Gastroesophageal sphincter (tissue), 4 donors: ENCODE results near the gene GFAP. TPM values are rescaled to one million over a fixed set of nuclear protein-coding genes. Genes with fewer than 3 reads are reported as not detected.

ENCODE experiments used
- ATAC-seq: fragments of 150-250 bp; one replicate; pipeline ENCODE4 v1.9.1; 2016; ENCODE audit warnings: mild to moderate bottlenecking, moderate library complexity
- H3K27ac ChIP-seq, 4 donors: fragments of 200-600 bp; sonication (generic) in 3 of 4; 1 replicate in 3 of 4; 2 replicates in 1 of 4; pipeline ENCODE4 v1.5.1; 2016 to 2019
- H3K27me3 ChIP-seq: fragments of 200-600 bp; sonication (generic); one replicate; pipeline ENCODE4 v1.5.1; 2019
- H3K36me3 ChIP-seq, 2 donors: fragments of 200-600 bp; sonication (generic); one replicate each; pipeline ENCODE4 v1.5.1; 2019; ENCODE audit warnings: control low read depth in 1 of 2
- H3K4me1 ChIP-seq, 3 donors: fragments of 200-600 bp; sonication (generic); 1 replicate in 2 of 3; 2 replicates in 1 of 3; pipeline ENCODE4 v1.5.1; 2016 to 2019; ENCODE audit warnings: control low read depth in 2 of 3
- H3K4me3 ChIP-seq, 2 donors: fragments of 200-600 bp; sonication (generic); one replicate each; pipeline ENCODE4 v1.5.1; 2019; ENCODE audit warnings: mild to moderate bottlenecking in 1 of 2, moderate library complexity in 1 of 2
- H3K9me3 ChIP-seq, 3 donors: fragments of 200-600 bp; sonication (generic); one replicate each; pipeline ENCODE4 v1.5.1; 2017 to 2019; ENCODE audit warnings: control low read depth in 2 of 3
- EP300 ChIP-seq: sonication (generic); formaldehyde crosslinking; IDR thresholded peaks from one replicate; pipeline ENCODE4 v1.6.1; 2017; ENCODE audit warnings: antibody characterized with exemption, mild to moderate bottlenecking
- POLR2A ChIP-seq, 2 donors: fragments of 450-650 bp; IDR thresholded peaks; one replicate each; pipeline ENCODE4 v1.6.1; 2017; ENCODE audit warnings: antibody characterized with exemption in 2 of 2, mild to moderate bottlenecking in 2 of 2, moderate library complexity in 1 of 2
- POLR2AphosphoS5 ChIP-seq: sonication (generic); formaldehyde crosslinking; IDR thresholded peaks from one replicate; pipeline ENCODE4 v1.6.1; 2017; ENCODE audit warnings: antibody characterized with exemption
- WGBS, 2 donors: methylation state at CpG; one replicate each; pipeline ENCODE4 v1.1.5; 2018; ENCODE audit warnings: low coverage in 1 of 2; 5-methylcytosine and 5-hydroxymethylcytosine counted together
- total RNA-seq, 4 donors: library from RNA; depleted of rRNA; stranded (reverse); fragments of >200 nt; gene quantifications; one replicate each; pipeline ENCODE4 v1.1.0, GENCODE V29; 2016
- TF ChIP-seq, protein P1 (sequence below), 4 experiments: fragments of 200-600 bp in 2 of 4; fragments of 450-650 bp in 2 of 4; sonication (generic) in 1 of 4; IDR thresholded peaks; one replicate each; pipeline ENCODE4 v1.5.1; 2017 to 2019; ENCODE audit warnings: antibody characterized with exemption in 4 of 4, mild to moderate bottlenecking in 2 of 4, moderate library complexity in 2 of 4

Gene GFAP
- total RNA-seq, 4 donors from 2014 or later, result 0.77 to 3.8 (median 1.1) TPM; not detected in 1

DNA sequence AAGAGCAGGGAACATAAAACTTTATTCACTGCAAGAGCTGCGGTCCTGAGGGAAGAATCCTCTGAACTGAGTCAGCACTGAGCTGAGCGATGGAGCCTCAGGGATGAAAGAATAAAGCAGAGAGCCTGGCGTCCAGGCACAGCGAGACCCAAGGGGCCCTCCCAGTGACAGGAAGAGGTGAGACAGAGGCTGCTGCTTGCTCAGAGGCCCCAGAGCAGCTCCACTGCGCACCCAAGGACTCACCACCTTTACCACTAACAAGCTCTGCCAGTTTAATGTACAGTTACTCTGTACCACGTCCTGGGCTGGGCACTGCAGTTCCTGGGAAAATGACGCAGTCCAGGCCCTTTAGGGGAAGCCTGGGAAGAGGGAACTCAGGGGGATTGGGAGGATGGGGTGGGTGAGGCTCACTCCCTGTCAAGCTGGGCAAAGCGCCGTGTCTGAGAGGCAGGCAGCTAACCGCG lies 5.6 kb downstream of the GFAP start:
- ATAC-seq, result no peak
- no peaks in the 10 kb centered on the region for H3K9me3 ChIP-seq
- H3K4me3 ChIP-seq, result no peak overlapping the region
- H3K27me3 ChIP-seq, result peaks cover 25% of the 10 kb centered on the region
- no peak overlapping the region for H3K27ac ChIP-seq
- TF ChIP-seq POLR2AphosphoS5 (no peak), POLR2A (IDR thresholded peaks at IDR 0.05) (no peak), EP300 (no peak)
- TF ChIP-seq, protein P1, sequence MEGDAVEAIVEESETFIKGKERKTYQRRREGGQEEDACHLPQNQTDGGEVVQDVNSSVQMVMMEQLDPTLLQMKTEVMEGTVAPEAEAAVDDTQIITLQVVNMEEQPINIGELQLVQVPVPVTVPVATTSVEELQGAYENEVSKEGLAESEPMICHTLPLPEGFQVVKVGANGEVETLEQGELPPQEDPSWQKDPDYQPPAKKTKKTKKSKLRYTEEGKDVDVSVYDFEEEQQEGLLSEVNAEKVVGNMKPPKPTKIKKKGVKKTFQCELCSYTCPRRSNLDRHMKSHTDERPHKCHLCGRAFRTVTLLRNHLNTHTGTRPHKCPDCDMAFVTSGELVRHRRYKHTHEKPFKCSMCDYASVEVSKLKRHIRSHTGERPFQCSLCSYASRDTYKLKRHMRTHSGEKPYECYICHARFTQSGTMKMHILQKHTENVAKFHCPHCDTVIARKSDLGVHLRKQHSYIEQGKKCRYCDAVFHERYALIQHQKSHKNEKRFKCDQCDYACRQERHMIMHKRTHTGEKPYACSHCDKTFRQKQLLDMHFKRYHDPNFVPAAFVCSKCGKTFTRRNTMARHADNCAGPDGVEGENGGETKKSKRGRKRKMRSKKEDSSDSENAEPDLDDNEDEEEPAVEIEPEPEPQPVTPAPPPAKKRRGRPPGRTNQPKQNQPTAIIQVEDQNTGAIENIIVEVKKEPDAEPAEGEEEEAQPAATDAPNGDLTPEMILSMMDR (IDR thresholded peaks at IDR 0.05), result no peak
- H3K36me3 ChIP-seq, result no peaks in the 10 kb centered on the region
- 77 to 80% methylated on average over 7 to 8 of the region's 11 CpGs for WGBS, 2 donors
- H3K4me1 ChIP-seq, result peaks cover 0 to 9% (median 5%) of the 10 kb centered on the region in 3 donors

DNA sequence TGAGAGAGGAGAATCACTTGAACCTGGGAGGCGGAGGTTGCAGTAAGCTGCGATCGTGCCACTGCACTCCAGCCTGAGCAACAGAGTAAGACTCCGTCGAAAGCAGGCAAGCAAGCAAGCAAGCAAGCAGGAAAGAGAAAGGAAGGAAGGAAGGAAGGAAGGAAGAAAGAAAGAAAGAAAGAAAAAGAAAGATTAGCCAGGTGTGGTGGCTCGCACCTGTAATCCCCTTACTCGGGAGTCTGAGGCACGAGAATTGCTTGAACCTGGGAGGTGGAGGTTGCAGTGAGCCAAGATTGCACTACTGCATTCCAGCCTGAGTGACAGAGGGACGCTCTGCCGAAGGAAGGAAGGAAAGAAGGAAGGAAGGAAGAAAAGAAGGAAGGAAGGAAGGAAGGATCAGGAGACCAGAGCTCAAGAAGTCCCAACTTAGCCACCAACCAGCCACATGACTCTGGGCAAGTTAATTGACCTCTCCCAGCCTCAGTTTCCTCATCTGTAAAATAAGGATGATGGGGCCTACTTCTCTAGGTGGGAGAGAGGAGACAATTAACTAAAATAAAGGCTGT lies 6.5 kb downstream of the GFAP start:
- 80 to 89% methylated on average over 5 to 10 of the region's 10 CpGs for WGBS, 2 donors
- H3K27ac ChIP-seq, result no peak overlapping the region
- H3K4me1 ChIP-seq, result peaks cover 0 to 9% (median 5%) of the 10 kb centered on the region in 3 donors
- peaks cover 25% of the 10 kb centered on the region for H3K27me3 ChIP-seq
- no peak for TF ChIP-seq POLR2A (IDR thresholded peaks at IDR 0.05)
- H3K9me3 ChIP-seq, result no peaks in the 10 kb centered on the region
- ATAC-seq, result no peak
- H3K36me3 ChIP-seq, result no peaks in the 10 kb centered on the region
- H3K4me3 ChIP-seq, result no peak overlapping the region

DNA sequence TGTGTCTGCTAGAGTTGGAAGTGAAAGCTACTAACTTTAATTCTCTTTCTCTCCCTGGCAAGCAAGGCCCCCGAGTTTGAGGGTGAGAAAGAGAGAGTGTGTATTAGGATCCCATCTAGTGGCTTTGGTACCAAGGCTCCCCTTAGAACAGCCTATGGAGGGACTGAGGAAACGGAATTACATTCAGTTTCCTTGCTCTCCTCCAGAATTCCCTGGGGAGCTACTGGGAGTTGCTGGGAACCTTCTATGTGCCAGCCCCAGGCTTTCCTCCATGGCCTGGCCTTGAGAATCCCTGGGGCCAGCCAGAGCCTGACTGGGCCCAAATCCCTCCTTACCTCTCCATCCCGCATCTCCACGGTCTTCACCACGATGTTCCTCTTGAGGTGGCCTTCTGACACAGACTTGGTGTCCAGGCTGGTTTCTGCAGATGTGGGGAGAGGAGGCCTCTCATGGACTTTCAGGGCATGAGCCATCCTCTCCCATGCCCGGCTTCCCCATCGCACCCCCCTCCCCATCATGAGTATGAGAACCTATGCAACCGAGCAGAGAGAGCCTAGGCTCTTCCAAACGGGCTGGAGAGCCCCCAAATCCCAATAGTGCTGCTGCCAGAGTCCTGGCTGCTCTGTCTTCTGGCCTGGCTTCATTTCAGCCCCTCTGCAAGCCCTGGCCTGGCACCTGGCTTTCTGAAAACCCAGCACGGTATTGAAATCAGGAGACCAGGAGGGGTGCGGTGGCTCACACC lies 7.4 kb downstream of the GFAP start:
- H3K27ac ChIP-seq, result no peak overlapping the region
- H3K9me3 ChIP-seq, result no peaks in the 10 kb centered on the region
- no peaks in the 10 kb centered on the region for H3K36me3 ChIP-seq
- no peak for ATAC-seq
- peaks cover 21% of the 10 kb centered on the region for H3K27me3 ChIP-seq
- WGBS, 2 donors, result 63 to 100% methylated on average over 2 of the region's 11 CpGs
- peaks cover 0 to 9% (median 5%) of the 10 kb centered on the region in 3 donors for H3K4me1 ChIP-seq
- TF ChIP-seq POLR2A (IDR thresholded peaks at IDR 0.05) (no peak), EP300 (no peak), POLR2AphosphoS5 (no peak)
- TF ChIP-seq, protein P1 (IDR thresholded peaks at IDR 0.05), result no peak
- H3K4me3 ChIP-seq, result no peak overlapping the region

DNA sequence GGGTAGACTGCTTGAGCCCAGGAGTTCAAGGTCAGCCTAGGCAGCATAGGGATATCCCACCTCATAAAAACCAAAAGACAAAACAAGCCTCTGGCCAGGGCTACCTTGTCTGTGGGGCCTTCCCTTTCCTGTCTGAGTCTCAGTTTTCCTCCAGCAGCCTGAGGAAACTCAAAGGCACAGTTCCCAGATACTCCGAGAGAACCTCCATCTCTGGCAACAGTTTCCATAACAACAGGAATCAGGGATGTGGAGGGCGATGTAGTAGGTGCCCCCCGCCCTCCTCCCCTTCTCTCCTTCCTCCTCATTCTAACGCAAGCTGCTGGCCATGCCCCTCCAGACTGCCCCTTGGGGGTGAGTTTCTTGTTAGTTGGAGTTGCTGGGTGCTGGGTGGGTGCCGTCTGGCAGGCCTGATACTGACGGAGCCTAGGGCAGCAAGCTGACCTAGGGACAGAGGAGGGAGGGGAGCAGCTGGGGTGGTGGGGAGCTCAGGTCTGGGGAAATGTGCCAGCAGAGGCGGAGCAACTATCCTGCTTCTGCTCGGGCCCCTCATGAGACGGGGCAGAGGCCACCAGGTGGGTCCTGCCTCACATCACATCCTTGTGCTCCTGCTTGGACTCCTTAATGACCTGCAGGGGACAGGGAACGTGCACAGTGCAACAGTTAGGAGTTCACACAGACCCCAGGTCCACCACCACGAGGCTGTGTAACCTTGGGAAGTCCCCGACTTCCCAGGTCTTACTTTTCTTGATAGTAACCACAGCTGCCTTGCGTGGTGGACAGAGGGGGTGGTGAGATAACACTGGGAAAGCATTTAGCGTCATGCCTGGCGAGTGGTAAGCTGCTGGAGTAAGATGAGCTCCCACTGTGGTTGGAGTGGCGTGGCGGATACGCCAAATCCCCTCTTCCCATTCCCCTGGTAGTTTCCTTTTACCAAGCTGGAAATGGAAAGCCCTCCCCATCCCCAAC lies 8.3 kb downstream of the GFAP start:
- no peak overlapping the region for H3K4me3 ChIP-seq
- no peak for ATAC-seq
- WGBS, 2 donors, result 60 to 67% methylated on average over 1 to 7 of the region's 18 CpGs
- peaks cover 0 to 9% (median 5%) of the 10 kb centered on the region in 3 donors for H3K4me1 ChIP-seq
- no peak for TF ChIP-seq EP300
- no peak for TF ChIP-seq POLR2AphosphoS5
- no peak for TF ChIP-seq POLR2A (IDR thresholded peaks at IDR 0.05)
- no peaks in the 10 kb centered on the region for H3K9me3 ChIP-seq
- H3K27ac ChIP-seq, result no peak overlapping the region
- no peaks in the 10 kb centered on the region for H3K36me3 ChIP-seq
- H3K27me3 ChIP-seq, result peaks cover 13% of the 10 kb centered on the region

DNA sequence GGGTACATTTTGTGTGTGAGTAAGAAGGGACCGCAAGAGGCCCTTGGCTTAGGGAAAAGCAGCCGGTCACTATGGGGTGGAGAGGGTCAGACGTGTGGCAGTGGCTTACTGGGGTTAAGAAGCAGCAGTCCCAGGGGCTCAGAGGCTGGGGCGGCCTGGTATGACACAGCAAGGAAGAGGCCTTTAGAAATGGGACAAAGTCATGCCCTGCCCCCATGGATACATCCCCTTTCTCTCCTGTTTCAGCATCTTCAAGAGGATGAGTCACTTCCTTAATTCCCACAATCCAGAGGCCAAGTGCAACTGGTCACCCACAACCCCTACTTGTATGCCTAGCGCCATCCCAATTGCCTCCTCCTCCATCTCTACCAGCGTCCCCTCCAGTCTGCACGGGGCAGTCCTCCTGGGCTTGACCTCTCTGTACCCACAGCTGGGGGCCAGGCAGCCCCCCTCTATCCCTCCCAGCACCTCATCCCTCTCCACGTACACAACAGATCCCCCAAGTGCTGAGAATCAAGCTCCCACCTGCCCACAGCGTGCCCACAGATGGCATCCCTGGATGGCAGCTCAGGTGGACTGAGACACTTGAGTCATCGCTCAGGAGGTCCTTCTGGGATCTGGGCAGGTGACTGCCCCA lies 9.2 kb downstream of the GFAP start:
- no peak for TF ChIP-seq POLR2AphosphoS5
- no peak for TF ChIP-seq POLR2A (IDR thresholded peaks at IDR 0.05)

More for the DNA sequence above, 9.2 kb downstream of the GFAP start:
- Histone ChIP-seq H3K4me1 (peaks cover 0 to 8% (median 0%) of the 10 kb centered on the region in 3 donors), H3K9me3 (no peaks in the 10 kb centered on the region), H3K27ac (no peak overlapping the region), H3K4me3 (no peak overlapping the region), H3K27me3 (peaks cover 4% of the 10 kb centered on the region), H3K36me3 (no peaks in the 10 kb centered on the region)
- ATAC-seq, result no peak
- WGBS, 2 donors, result 77 to 94% methylated on average over 5 to 6 of the region's 10 CpGs
